Rectal smooth muscle tissue (tissue), 1 donor: Measurements from ENCODE around the gene TBC1D13.

Experiments
- H3K27ac ChIP-seq: one replicate; pipeline ENCODE4 v1.7.0; 2013; ENCODE audit warnings: low read depth, low read length, inconsistent platforms
- H3K27me3 ChIP-seq: one replicate; pipeline ENCODE4 v1.7.0; 2013; ENCODE audit warnings: low read length; ENCODE audit not compliant: control insufficient read depth, insufficient read depth
- H3K36me3 ChIP-seq: one replicate; pipeline ENCODE4 v1.7.0; 2013; ENCODE audit warnings: low read length; ENCODE audit not compliant: control insufficient read depth, insufficient read depth
- H3K4me1 ChIP-seq: one replicate; pipeline ENCODE4 v1.7.0; 2013; ENCODE audit warnings: low read length; ENCODE audit not compliant: control insufficient read depth, insufficient read depth
- H3K4me3 ChIP-seq: one replicate; pipeline ENCODE4 v1.7.0; 2013; ENCODE audit warnings: low read length
- H3K9ac ChIP-seq: one replicate; pipeline ENCODE4 v1.7.0; 2013; ENCODE audit warnings: low read length

TBC1D13 gene

DNA sequence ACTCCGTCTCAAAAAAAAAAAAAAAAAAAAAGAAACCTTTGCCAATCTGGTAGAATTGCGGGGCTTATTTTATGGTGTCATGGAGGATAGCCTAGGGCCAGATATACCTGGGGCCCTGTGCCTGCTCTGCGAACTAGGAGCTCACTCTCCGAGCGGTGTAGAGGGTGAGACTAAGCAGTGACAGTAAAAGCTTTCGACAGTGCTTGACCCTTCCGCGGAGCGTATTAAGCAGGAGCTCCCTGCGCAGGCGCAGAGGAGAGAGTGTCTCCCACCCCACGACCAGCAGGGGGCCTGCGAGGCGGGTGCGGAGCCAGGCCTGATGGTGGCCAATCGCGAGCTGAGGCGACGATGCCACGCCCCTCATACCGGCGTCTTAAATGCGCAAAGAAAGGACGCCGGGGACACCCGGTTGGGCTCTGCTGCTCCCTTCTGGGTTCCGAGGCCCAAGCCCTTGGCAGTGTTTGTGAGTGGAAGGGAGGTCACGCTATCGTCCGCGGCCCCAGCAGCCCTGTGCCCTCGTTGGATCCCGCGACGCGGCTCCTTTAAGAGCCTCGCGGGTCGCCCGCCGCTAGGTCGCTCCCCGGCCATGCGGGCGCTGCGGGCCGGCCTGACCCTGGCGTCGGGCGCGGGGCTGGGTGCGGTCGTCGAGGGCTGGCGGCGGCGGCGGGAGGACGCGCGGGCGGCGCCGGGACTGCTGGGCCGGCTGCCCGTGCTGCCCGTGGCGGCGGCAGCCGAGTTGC, 31.2 kb downstream of the TBC1D13 start, which contains the start of gene ENDOG:
Gene ENDOG, plus strand, starts transcription at position 402 of the 740 bp plus-strand sequence. Its CDS starts 185 bp downstream, at position 587.
- peak within 1 kb of the TSS; percentile 84 for H3K4me3 ChIP-seq
- H3K27ac ChIP-seq, result peak within 1 kb of the TSS; percentile 86
- peak within 1 kb of the TSS; percentile 56 for H3K9ac ChIP-seq
- no peaks in the 10 kb centered on the region for H3K27me3 ChIP-seq
- peaks cover 9% of the 10 kb centered on the region for H3K36me3 ChIP-seq
- peaks cover 8% of the 10 kb centered on the region for H3K4me1 ChIP-seq

DNA sequence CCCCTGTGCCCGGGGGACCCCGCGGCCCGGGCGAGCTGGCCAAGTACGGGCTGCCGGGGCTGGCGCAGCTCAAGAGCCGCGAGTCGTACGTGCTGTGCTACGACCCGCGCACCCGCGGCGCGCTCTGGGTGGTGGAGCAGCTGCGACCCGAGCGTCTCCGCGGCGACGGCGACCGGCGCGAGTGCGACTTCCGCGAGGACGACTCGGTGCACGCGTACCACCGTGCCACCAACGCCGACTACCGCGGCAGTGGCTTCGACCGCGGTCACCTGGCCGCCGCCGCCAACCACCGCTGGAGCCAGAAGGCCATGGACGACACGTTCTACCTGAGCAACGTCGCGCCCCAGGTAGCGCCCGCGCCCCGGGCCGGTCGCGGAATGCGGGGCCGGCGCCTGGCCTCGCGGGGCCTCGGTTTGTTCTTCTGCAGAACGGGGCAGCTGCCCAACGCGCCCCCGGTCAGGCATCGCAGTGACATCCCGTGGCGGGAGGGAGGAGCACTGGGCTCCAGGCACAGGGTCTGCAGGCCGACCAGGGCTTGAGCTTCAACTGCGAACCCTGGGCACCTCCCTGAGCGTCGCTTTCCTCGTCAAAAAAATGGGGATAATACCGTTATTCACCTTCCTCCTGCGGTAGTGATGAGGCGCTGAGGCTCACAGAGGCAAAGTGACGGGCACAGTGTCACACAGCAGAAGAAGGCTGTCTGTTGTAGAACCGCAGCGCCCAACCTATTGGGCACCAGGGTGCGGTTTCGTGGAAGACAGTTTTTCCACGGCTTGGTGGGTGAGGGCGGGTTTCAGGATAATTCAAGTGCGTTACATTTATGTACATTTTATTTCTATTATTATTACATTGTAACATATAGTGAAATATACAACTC, 32.0 kb downstream of the TBC1D13 start:
- Histone ChIP-seq H3K4me3 (peak overlapping the region; percentile 84), H3K36me3 (peaks cover 9% of the 10 kb centered on the region), H3K27me3 (no peaks in the 10 kb centered on the region), H3K27ac (peak overlapping the region; percentile 86), H3K4me1 (peaks cover 8% of the 10 kb centered on the region), H3K9ac (peak overlapping the region; percentile 56)

DNA sequence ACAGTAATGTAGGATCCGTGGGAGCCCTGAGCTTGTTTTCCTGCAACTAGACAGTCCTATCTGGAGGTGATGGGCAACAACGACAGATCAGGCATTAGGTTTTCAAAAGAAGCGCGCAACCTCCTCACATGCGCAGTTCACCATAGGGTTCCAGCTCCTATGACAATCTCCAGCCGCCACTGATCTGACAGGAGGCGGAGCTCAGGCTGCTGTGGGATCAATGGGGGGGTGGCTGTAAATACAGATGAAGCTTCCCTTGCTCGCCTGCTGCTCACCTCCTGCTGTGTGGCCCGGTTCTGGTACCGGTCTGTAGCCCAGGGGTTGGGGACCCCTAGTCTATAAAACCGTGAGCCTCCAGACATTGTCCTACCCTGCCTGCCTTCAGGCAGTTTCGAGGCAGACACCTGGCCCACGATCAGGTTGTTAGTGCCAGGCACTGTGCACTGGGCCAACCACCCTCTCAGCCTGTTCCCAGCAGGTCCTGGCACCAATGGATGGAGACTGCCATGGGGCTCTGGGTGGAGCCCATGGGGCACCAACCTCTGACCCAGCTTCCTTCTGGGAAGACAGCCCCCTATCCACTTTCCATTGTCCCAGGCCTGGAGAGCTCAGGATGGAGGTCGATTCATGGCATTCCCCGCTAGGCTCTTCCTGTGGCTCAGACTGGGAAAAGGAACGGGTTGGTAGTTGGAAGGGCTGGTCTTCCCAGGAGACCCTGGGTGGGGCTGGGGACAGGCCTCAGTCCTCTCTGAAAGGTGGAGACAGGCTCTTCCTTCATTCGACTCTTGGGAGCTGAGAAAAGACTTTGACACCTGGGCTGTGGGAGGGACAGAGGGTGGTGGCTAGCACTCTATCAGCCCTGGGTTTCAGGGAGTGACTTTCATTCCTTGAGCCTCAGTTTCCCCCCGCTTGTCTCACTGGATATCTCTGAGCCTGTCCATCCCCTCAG, 32.9 kb downstream of the TBC1D13 start:
- peaks cover 8% of the 10 kb centered on the region for H3K4me1 ChIP-seq
- H3K36me3 ChIP-seq, result peaks cover 13% of the 10 kb centered on the region
- peak overlapping the region; percentile 86 for H3K27ac ChIP-seq
- H3K27me3 ChIP-seq, result no peaks in the 10 kb centered on the region
- H3K4me3 ChIP-seq, result peak overlapping the region; percentile 30
- H3K9ac ChIP-seq, result no peak overlapping the region

DNA sequence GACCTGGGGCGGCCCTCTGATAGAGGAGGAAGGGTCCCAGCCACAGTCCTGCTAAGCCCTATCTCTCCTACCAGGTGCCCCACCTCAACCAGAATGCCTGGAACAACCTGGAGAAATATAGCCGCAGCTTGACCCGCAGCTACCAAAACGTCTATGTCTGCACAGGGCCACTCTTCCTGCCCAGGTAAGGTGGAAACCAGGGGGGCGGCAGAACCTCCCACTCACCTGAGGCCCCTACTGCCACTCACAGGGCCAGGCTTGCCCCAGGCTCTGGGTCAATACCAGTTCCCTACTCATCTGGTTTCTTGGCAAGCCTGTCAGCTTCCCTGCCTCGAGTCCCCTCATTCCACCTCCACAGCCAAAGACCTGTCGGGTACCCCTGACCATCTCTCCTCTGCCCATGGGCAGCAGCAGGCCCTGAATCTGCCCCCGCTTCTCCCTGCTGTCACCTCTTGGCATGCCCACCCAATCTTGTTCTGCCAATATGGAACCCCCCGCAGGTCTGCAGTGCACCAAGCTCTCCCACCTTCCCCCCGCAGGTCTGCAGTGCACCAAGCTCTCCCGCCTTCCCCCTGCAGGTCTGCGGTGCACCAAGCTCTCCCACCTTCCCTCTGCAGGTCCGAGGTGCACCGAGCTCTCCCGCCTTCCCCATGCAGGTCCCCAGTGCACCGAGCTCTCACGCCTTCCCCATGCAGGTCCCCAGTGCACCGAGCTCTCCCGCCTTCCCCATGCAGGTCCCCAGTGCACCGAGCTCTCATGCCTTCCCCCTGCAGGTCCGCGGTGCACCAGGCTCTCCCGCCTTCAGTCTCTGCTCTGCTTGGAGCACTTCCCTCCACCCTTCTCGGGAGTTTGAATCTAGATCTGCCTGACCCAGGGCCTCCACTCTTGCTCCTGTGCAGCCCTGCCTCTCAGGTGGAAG, 33.9 kb downstream of the TBC1D13 start:
- H3K27ac ChIP-seq, result no peak overlapping the region
- peaks cover 8% of the 10 kb centered on the region for H3K4me1 ChIP-seq
- no peaks in the 10 kb centered on the region for H3K27me3 ChIP-seq
- H3K4me3 ChIP-seq, result no peak overlapping the region
- no peak overlapping the region for H3K9ac ChIP-seq
- peaks cover 19% of the 10 kb centered on the region for H3K36me3 ChIP-seq

DNA sequence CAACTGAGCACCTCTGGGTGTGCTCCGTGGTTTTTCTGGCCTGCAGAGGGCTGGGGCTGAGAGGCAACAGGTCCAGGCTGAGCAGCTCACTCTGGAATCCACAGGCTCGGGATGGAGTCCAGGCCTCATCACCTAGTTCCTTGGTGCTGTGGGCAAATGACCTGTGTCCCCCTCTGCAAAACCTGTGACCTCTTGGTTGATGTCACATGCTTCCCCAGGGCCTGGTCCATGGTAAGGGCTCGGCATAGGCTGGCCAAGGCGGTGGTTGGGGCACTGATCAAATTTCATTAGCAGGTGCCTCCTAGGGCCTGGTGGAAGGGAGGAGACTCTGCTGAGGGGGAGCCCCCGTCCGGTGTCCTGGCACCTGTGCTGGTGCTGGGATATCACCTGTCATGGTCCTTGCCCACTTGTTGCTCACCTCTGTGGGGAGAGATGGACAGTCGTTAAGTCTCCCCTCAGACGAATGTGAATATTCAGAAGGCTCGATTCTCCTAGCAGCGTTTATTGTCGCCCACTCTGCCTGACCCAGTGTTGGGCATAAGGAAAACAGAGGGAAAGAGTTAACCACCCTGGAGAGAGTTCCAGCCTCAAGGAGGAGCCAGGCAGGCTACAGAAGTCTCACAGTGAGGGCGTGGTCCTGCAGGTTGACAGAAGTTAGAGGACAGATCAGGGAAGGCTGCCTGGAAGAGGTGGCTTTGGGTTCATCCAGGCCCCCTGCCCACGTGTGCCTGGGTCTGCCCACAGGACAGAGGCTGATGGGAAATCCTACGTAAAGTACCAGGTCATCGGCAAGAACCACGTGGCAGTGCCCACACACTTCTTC, 34.7 kb downstream of the TBC1D13 start:
- Histone ChIP-seq H3K4me3 (no peak overlapping the region), H3K27me3 (no peaks in the 10 kb centered on the region), H3K36me3 (peaks cover 22% of the 10 kb centered on the region), H3K4me1 (peaks cover 8% of the 10 kb centered on the region), H3K9ac (no peak overlapping the region), H3K27ac (no peak overlapping the region)

DNA sequence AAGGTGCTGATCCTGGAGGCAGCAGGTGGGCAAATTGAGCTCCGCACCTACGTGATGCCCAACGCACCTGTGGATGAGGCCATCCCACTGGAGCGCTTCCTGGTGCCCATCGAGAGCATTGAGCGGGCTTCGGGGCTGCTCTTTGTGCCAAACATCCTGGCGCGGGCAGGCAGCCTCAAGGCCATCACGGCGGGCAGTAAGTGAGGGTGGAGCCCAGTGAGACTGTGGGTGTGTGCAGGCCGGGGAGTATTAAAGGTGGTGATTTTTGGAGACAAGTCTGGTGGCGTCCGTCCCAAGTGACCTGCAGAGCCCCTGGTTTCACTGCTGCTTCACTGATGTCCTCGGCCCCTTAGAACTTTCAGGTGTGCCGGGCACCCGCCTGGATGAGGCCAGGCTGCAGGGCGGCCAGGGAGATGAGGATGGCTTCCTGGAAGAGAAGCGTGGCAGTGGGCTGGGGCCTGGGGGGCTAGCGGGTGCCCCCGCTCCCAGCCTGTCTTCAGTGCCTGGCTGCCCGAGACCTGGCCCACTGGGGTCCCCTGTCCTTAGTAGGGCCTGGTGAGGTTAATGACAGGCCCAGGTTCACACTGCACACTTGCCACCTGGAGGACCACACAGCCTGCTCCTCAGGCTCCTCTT, 35.5 kb downstream of the TBC1D13 start:
- H3K4me1 ChIP-seq, result peaks cover 8% of the 10 kb centered on the region
- no peak overlapping the region for H3K4me3 ChIP-seq
- no peaks in the 10 kb centered on the region for H3K27me3 ChIP-seq
- no peak overlapping the region for H3K9ac ChIP-seq
- peaks cover 25% of the 10 kb centered on the region for H3K36me3 ChIP-seq
- H3K27ac ChIP-seq, result no peak overlapping the region

DNA sequence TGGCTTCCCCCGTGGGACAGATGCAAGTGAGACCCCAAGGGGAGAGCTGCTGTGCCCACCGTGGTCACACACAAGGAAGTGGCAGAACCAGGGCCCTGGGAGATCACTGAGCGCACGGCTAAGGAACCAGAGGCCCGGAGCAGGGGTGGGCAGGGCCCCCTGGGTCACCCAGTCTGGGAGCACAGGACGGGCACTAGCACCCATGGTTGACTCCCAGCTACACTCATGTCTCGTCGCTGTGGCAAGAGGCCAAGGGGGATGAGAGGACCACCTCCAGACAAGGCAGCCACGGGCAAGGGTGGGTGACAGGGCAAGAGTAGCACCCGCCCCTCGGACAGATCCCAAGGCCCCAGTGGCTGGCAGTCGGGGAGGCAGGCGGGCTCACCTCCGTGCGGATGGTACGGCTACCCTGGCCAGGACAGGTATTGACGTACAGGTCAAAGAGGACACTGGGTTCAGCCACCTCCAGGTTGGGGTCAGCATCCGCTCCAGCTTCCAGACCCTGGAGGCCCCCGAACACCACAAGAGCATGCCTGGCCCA, 36.4 kb downstream of the TBC1D13 start:
- no peaks in the 10 kb centered on the region for H3K27me3 ChIP-seq
- no peak overlapping the region for H3K27ac ChIP-seq
- no peak overlapping the region for H3K9ac ChIP-seq
- H3K4me1 ChIP-seq, result peaks cover 8% of the 10 kb centered on the region
- no peak overlapping the region for H3K4me3 ChIP-seq
- peaks cover 27% of the 10 kb centered on the region for H3K36me3 ChIP-seq

DNA sequence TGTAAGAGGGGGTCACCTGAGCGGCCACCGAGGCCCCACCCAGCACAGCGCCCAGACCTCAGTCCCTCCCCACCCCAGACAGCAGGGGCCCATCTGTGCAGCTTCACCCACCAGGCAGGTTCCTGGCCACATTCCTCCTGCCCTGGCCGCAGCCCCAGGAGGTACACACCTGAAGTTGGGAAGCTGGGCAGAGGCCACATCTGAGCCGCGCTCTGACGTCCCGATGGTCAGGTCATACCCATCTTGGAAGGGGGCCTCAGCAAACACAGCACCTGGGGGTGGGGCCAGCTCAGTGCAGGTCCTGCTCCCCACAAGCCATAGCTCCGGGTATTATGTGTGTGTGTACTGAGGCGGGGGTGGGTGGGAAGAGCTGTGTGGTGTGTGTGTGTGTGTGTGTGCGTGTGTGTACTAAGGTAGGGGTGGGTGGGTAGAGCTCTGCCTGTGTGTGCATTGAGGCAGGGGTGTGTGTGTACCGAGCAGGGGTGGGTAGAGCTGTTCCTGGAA, 36.9 kb downstream of the TBC1D13 start:
- Histone ChIP-seq H3K36me3 (peaks cover 27% of the 10 kb centered on the region), H3K27ac (no peak overlapping the region), H3K9ac (no peak overlapping the region), H3K4me1 (peaks cover 12% of the 10 kb centered on the region), H3K4me3 (no peak overlapping the region), H3K27me3 (no peaks in the 10 kb centered on the region)

DNA sequence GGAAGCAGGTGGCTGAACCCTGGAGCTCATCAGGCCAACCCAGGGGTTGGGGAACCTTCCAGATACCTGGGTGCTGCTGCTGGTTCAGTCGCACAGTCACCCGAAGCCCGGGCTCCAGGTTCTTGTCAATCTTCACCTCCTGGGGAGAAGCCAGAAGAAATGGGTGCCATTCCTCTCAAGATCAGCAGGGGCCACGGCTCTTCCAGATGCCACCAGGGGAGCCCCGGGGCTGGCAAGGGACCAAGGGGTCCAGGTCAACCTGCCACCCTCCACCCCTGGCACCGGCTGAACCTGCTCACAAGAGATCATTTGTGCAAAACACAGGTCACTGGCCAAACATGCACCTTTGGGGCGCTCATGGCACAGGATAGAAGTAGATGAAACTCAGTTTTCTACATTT, 37.9 kb downstream of the TBC1D13 start:
- H3K4me3 ChIP-seq, result no peak overlapping the region
- no peaks in the 10 kb centered on the region for H3K27me3 ChIP-seq
- no peak overlapping the region for H3K27ac ChIP-seq
- H3K36me3 ChIP-seq, result peaks cover 27% of the 10 kb centered on the region
- no peak overlapping the region for H3K9ac ChIP-seq
- peaks cover 9% of the 10 kb centered on the region for H3K4me1 ChIP-seq
